GM18907 (cell line): ENCODE measurements around the gene C15orf39.
"Not testable (repeated sequence)": the region's sequence is repeated elsewhere in the genome, so short reads cannot be mapped to it uniquely, and the experiment has no call there.

Source experiments
- ATAC-seq: cut with Tn5 transposase; IDR thresholded peaks from one replicate; pipeline ENCODE4 v1.9.1; 2021; ENCODE audit warnings: mild to moderate bottlenecking, moderate library complexity; ENCODE audit not compliant: unreplicated experiment

C15orf39 gene

GRCh38 chr15:75258620-75259343 is 57.1 kb downstream of the C15orf39 start:
- not testable (repeated sequence) for ATAC-seq

- ATAC-seq, result not testable (repeated sequence)
Observed at GRCh38 chr15:75259873-75260272, 58.2 kb downstream of the C15orf39 start.
